Stomach smooth muscle (tissue), 2 donors: Measurements from ENCODE around the gene AP5Z1.

Experiments
- H3K27ac ChIP-seq: one replicate; pipeline ENCODE4 v1.7.0; 2013; ENCODE audit warnings: mild to moderate bottlenecking, low read length, inconsistent platforms
- H3K27me3 ChIP-seq, 2 donors: one replicate each; pipeline ENCODE4 v1.7.0; 2013; ENCODE audit warnings: low read length in 2 of 2; ENCODE audit not compliant: insufficient read depth in 2 of 2, control insufficient read depth in 1 of 2
- H3K36me3 ChIP-seq, 2 donors: one replicate each; pipeline ENCODE4 v1.7.0; 2013; ENCODE audit warnings: low read length in 2 of 2; ENCODE audit not compliant: control insufficient read depth in 2 of 2, insufficient read depth in 2 of 2
- H3K4me1 ChIP-seq: one replicate; pipeline ENCODE4 v1.7.0; 2013; ENCODE audit warnings: low read length; ENCODE audit not compliant: control insufficient read depth, insufficient read depth
- H3K4me3 ChIP-seq, 2 donors: one replicate each; pipeline ENCODE4 v1.7.0; 2013; ENCODE audit warnings: low read length in 2 of 2
- H3K9ac ChIP-seq, 2 donors: one replicate each; pipeline ENCODE4 v1.7.0; 2013; ENCODE audit warnings: low read length in 2 of 2, mild to moderate bottlenecking in 1 of 2
- H3K9me3 ChIP-seq, 2 donors: one replicate each; pipeline ENCODE4 v1.7.0; 2013; ENCODE audit warnings: low read length in 2 of 2; ENCODE audit not compliant: control insufficient read depth in 2 of 2
- donor health status: healthy.
- donor health status: Pancreatic carcinoma.

The AP5Z1 gene

GRCh38 chr7:4805984-4806300, 30.5 kb downstream of the AP5Z1 start:
- H3K9me3 ChIP-seq = no peaks in the 10 kb centered on the region
- no peaks in the 10 kb centered on the region for H3K36me3 ChIP-seq
- no peak overlapping the region for H3K9ac ChIP-seq
- peaks cover 3% of the 10 kb centered on the region for H3K4me1 ChIP-seq
- H3K4me3 ChIP-seq = no peak overlapping the region
- no peak overlapping the region for H3K27ac ChIP-seq
- H3K27me3 ChIP-seq = peaks cover 0 to 9% of the 10 kb centered on the region in 2 donors

- Histone ChIP-seq H3K27me3 (peaks cover 0 to 9% of the 10 kb centered on the region in 2 donors), H3K9me3 (no peaks in the 10 kb centered on the region), H3K27ac (no peak overlapping the region), H3K9ac (no peak overlapping the region), H3K4me3 (no peak overlapping the region), H3K4me1 (peaks cover 3% of the 10 kb centered on the region), H3K36me3 (no peaks in the 10 kb centered on the region)
Measured at GRCh38 chr7:4806983-4807597, 31.7 kb downstream of the AP5Z1 start.

GRCh38 chr7:4807598-4808016, 32.2 kb downstream of the AP5Z1 start:
- Histone ChIP-seq H3K4me1 (peaks cover 3% of the 10 kb centered on the region), H3K9me3 (peaks cover 0 to 2% of the 10 kb centered on the region in 2 donors), H3K36me3 (no peaks in the 10 kb centered on the region), H3K27me3 (peaks cover 0 to 9% of the 10 kb centered on the region in 2 donors), H3K4me3 (no peak overlapping the region), H3K9ac (no peak overlapping the region), H3K27ac (no peak overlapping the region)

GRCh38 chr7:4808026-4808425, 32.6 kb downstream of the AP5Z1 start:
- H3K4me1 ChIP-seq = peaks cover 3% of the 10 kb centered on the region
- peaks cover 0 to 9% of the 10 kb centered on the region in 2 donors for H3K27me3 ChIP-seq
- H3K4me3 ChIP-seq = no peak overlapping the region
- H3K9ac ChIP-seq = no peak overlapping the region
- H3K9me3 ChIP-seq = peaks cover 0 to 2% of the 10 kb centered on the region in 2 donors
- H3K27ac ChIP-seq = no peak overlapping the region
- no peaks in the 10 kb centered on the region for H3K36me3 ChIP-seq

- Histone ChIP-seq H3K36me3 (no peaks in the 10 kb centered on the region), H3K27ac (no peak overlapping the region), H3K4me1 (peaks cover 3% of the 10 kb centered on the region), H3K4me3 (no peak overlapping the region), H3K9me3 (peaks cover 0 to 2% of the 10 kb centered on the region in 2 donors), H3K27me3 (peaks cover 0 to 9% of the 10 kb centered on the region in 2 donors), H3K9ac (no peak overlapping the region)
Measured at GRCh38 chr7:4808565-4808964, 33.1 kb downstream of the AP5Z1 start.

- Histone ChIP-seq H3K27ac (no peak overlapping the region), H3K27me3 (peaks cover 0 to 9% of the 10 kb centered on the region in 2 donors), H3K9me3 (peaks cover 0 to 2% of the 10 kb centered on the region in 2 donors), H3K4me3 (no peak overlapping the region), H3K9ac (no peak overlapping the region), H3K4me1 (peaks cover 3% of the 10 kb centered on the region), H3K36me3 (no peaks in the 10 kb centered on the region)
Measured at GRCh38 chr7:4809091-4809591, 33.7 kb downstream of the AP5Z1 start.

GRCh38 chr7:4809666-4810065, 34.2 kb downstream of the AP5Z1 start:
- H3K4me1 ChIP-seq = peaks cover 3% of the 10 kb centered on the region
- H3K36me3 ChIP-seq = no peaks in the 10 kb centered on the region
- H3K27ac ChIP-seq = no peak overlapping the region
- no peak overlapping the region for H3K9ac ChIP-seq
- no peak overlapping the region for H3K4me3 ChIP-seq
- peaks cover 0 to 9% of the 10 kb centered on the region in 2 donors for H3K27me3 ChIP-seq
- peaks cover 0 to 2% of the 10 kb centered on the region in 2 donors for H3K9me3 ChIP-seq

- Histone ChIP-seq H3K27me3 (peaks cover 0 to 4% of the 10 kb centered on the region in 2 donors), H3K36me3 (no peaks in the 10 kb centered on the region), H3K4me1 (no peaks in the 10 kb centered on the region), H3K27ac (no peak overlapping the region), H3K4me3 (no peak overlapping the region), H3K9ac (no peak overlapping the region), H3K9me3 (peaks cover 0 to 2% of the 10 kb centered on the region in 2 donors)
Measured at GRCh38 chr7:4814433-4814832, 39.0 kb downstream of the AP5Z1 start.

- H3K36me3 ChIP-seq = no peaks in the 10 kb centered on the region
- H3K9ac ChIP-seq = no peak overlapping the region
Measured at GRCh38 chr7:4815121-4815520, 39.7 kb downstream of the AP5Z1 start.

GRCh38 chr7:4815609-4816418, 40.4 kb downstream of the AP5Z1 start:
- no peaks in the 10 kb centered on the region for H3K27me3 ChIP-seq
- no peak overlapping the region for H3K27ac ChIP-seq
- no peaks in the 10 kb centered on the region for H3K4me1 ChIP-seq
- H3K9ac ChIP-seq = no peak overlapping the region
- no peak overlapping the region for H3K4me3 ChIP-seq
- no peaks in the 10 kb centered on the region for H3K36me3 ChIP-seq
- H3K9me3 ChIP-seq = peaks cover 0 to 2% of the 10 kb centered on the region in 2 donors

More at GRCh38 chr7:4815121-4815520, 39.7 kb downstream of the AP5Z1 start:
- Histone ChIP-seq H3K4me1 (no peaks in the 10 kb centered on the region), H3K27ac (no peak overlapping the region), H3K9me3 (peaks cover 0 to 2% of the 10 kb centered on the region in 2 donors), H3K27me3 (peaks cover 0 to 4% of the 10 kb centered on the region in 2 donors), H3K4me3 (no peak overlapping the region)
